Astrocyte of the cerebellum (primary cell): ENCODE data around the gene RAB6A.
A peak's percentile ranks its signal among the peaks of the same experiment; 100 is the strongest.

Experiments used
- DNase-seq: peaks from one replicate; pipeline ENCODE4 v3.0.0-alpha.2; 2011; ENCODE audit warnings: low read depth
- H3K4me3 ChIP-seq: 2 replicates; pipeline ENCODE4 v1.5.1; 2011; ENCODE audit warnings: mild to moderate bottlenecking, low read depth, low read length, moderate library complexity
- CTCF ChIP-seq: IDR thresholded peaks from 2 replicates; pipeline ENCODE4 v1.5.1; 2012; ENCODE audit warnings: low read length, low read depth, moderate library complexity, mild to moderate bottlenecking; ENCODE audit errors: missing control alignments
- in situ Hi-C: cut with HindIII; loops from 2 replicates; pipeline ENCODE4 v1.10.0; 2017; ENCODE audit warnings: low sequenced_read_pairs

Gene RAB6A

GRCh38 chr11:73762732-73763131, 1.9 kb upstream of the RAB6A start:
- no peak overlapping the region for H3K4me3 ChIP-seq
- no peak for DNase-seq
- no peak for TF ChIP-seq CTCF
- in situ Hi-C loops = no loop called here

- in situ Hi-C loops = no loop called here
- no peak for TF ChIP-seq CTCF
- DNase-seq = no peak
- peak overlapping the region; percentile 23 for H3K4me3 ChIP-seq
Measured at GRCh38 chr11:73761403-73761945, 600 bp upstream of the RAB6A start.

- DNase-seq = no peak
- TF ChIP-seq CTCF = no peak
- H3K4me3 ChIP-seq = peak overlapping the region; percentile 88
- in situ Hi-C loops = no loop called here
Measured at GRCh38 chr11:73760135-73760678, 667 bp downstream of the RAB6A start.

- peak; percentile 32 for TF ChIP-seq CTCF
- peak; percentile 18 for DNase-seq
- H3K4me3 ChIP-seq = peak overlapping the region; percentile 88
- in situ Hi-C loops = no loop called here
Measured at GRCh38 chr11:73759610-73760134, 1.2 kb downstream of the RAB6A start.

- no peak for DNase-seq
- H3K4me3 ChIP-seq = peak overlapping the region; percentile 88
- in situ Hi-C loops = no loop called here
- TF ChIP-seq CTCF = no peak
Measured at GRCh38 chr11:73758451-73758850, 2.4 kb downstream of the RAB6A start.

GRCh38 chr11:73757598-73757997, 3.3 kb downstream of the RAB6A start:
- in situ Hi-C loops = no loop called here
- no peak overlapping the region for H3K4me3 ChIP-seq
- no peak for DNase-seq

More at GRCh38 chr11:73757598-73757997, 3.3 kb downstream of the RAB6A start:
- no peak for TF ChIP-seq CTCF
